IMR-90 (cell line): ENCODE data around the gene CREB5. TPM values are rescaled to one million over a fixed set of nuclear protein-coding genes. Genes with fewer than 3 reads are reported as not detected.

Experiments
- ATAC-seq: fragments of 200-7000 bp; cut with Tn5 transposase; 2 replicates; pipeline ENCODE4 v1.9.1; 2020; ENCODE audit warnings: low read depth, mild to moderate bottlenecking, moderate library complexity
- BruUV-seq: library from RNA; stranded (reverse); fragments of 400-500 nt; replicated peaks from 2 replicates; lab custom pipeline; 2021; lab: Mats Ljungman, UMichigan
- CTCF ChIA-PET: fragments of 300-600 bp; formaldehyde crosslinking; extraction: SDS; loops from one replicate; lab custom pipeline; 2021; ENCODE audit warnings: antibody characterized with exemption; lab: Yijun Ruan, JAX
- POLR2A ChIA-PET: fragments of 300-600 bp; sonication (Branson Sonifier 250); formaldehyde crosslinking; loops from one replicate; lab custom pipeline; 2022; ENCODE audit warnings: antibody characterized with exemption; ENCODE audit not compliant: unreplicated experiment; lab: Charles Lee
- DNase-seq: peaks from one replicate; pipeline ENCODE4 v3.0.0; 2013
- H2AFZ ChIP-seq: replicated peaks from 2 replicates; pipeline ENCODE3; 2013; ENCODE audit warnings: low read length, mild to moderate bottlenecking; ENCODE audit not compliant: poor library complexity
- H2AK5ac ChIP-seq: 2 replicates; pipeline ENCODE4 v1.6.1; 2013; ENCODE audit warnings: low read depth, low read length, inconsistent platforms
- H2AK9ac ChIP-seq: replicated peaks from 2 replicates; pipeline ENCODE3; 2013; ENCODE audit warnings: mild to moderate bottlenecking, low read depth, low read length, moderate library complexity; ENCODE audit not compliant: poor library complexity
- H2BK120ac ChIP-seq: 2 replicates; pipeline ENCODE4 v1.6.1; 2013; ENCODE audit warnings: low read depth, low read length, inconsistent platforms
- H2BK15ac ChIP-seq: 3 replicates; pipeline ENCODE4 v1.6.1; 2013; ENCODE audit warnings: low read depth, low read length, inconsistent platforms
- H2BK20ac ChIP-seq: 2 replicates; pipeline ENCODE4 v1.6.1; 2013; ENCODE audit warnings: low read depth, mild to moderate bottlenecking, inconsistent platforms, low read length, moderate library complexity
- H2BK5ac ChIP-seq: 2 replicates; pipeline ENCODE4 v1.6.1; 2013; ENCODE audit warnings: mild to moderate bottlenecking, low read depth, low read length, inconsistent platforms; ENCODE audit not compliant: poor library complexity, severe bottlenecking
- H3K14ac ChIP-seq: replicated peaks from 2 replicates; pipeline ENCODE4 v1.6.1; 2013; ENCODE audit warnings: low read depth, low read length, inconsistent platforms
- H3K18ac ChIP-seq: 2 replicates; pipeline ENCODE4 v1.6.1; 2013; ENCODE audit warnings: low read depth, low read length, control low read depth
- H3K23ac ChIP-seq: 2 replicates; pipeline ENCODE4 v1.6.1; 2013; ENCODE audit warnings: low read depth, low read length, inconsistent platforms
- H3K27ac ChIP-seq: 2 replicates; pipeline ENCODE4 v1.5.1; 2013; ENCODE audit warnings: mild to moderate bottlenecking, control low read depth, low read length; ENCODE audit not compliant: insufficient read depth
- H3K27me3 ChIP-seq: 2 replicates; pipeline ENCODE4 v1.6.1; 2013; ENCODE audit warnings: low read length; ENCODE audit not compliant: control insufficient read depth, insufficient read depth
- H3K36me3 ChIP-seq: 2 replicates; pipeline ENCODE4 v1.6.1; 2013; ENCODE audit warnings: low read length, mixed read lengths; ENCODE audit not compliant: control insufficient read depth, insufficient read depth
- H3K4ac ChIP-seq: 2 replicates; pipeline ENCODE4 v1.6.1; 2013; ENCODE audit warnings: low read depth, low read length, inconsistent platforms
- H3K4me1 ChIP-seq: 2 replicates; pipeline ENCODE4 v1.6.1; 2013; ENCODE audit warnings: low read length, mixed read lengths; ENCODE audit not compliant: control insufficient read depth, insufficient read depth
- H3K4me2 ChIP-seq: 2 replicates; pipeline ENCODE4 v1.6.1; 2013; ENCODE audit warnings: low read depth, mild to moderate bottlenecking, control low read depth, low read length, moderate library complexity
- H3K4me3 ChIP-seq: 2 replicates; pipeline ENCODE4 v1.5.1; 2013; ENCODE audit warnings: low read depth, mild to moderate bottlenecking, control low read depth, low read length, moderate library complexity; ENCODE audit not compliant: insufficient read depth
- H3K56ac ChIP-seq: 2 replicates; pipeline ENCODE4 v1.6.1; 2013; ENCODE audit warnings: low read length, inconsistent platforms; ENCODE audit not compliant: insufficient read depth; ENCODE audit errors: extremely low read depth
- H3K79me1 ChIP-seq, 2 experiments: 2 replicates each; pipeline ENCODE4 v1.6.1; 2013; ENCODE audit warnings: low read length in 2 of 2, inconsistent platforms in 1 of 2, low read depth in 1 of 2
- H3K9ac ChIP-seq: 2 replicates; pipeline ENCODE4 v1.6.1; 2013; ENCODE audit warnings: low read depth, low read length, control low read depth
- H3K9me1 ChIP-seq: 2 replicates; pipeline ENCODE4 v1.6.1; 2013; ENCODE audit warnings: low read length, inconsistent platforms; ENCODE audit not compliant: insufficient read depth
- H3K9me3 ChIP-seq: 2 replicates; pipeline ENCODE4 v1.6.1; 2013; ENCODE audit warnings: low read length; ENCODE audit not compliant: control insufficient read depth, insufficient read depth
- H4K20me1 ChIP-seq: 2 replicates; pipeline ENCODE4 v1.6.1; 2013; ENCODE audit warnings: low read length, inconsistent platforms; ENCODE audit not compliant: insufficient read depth
- H4K5ac ChIP-seq: 2 replicates; pipeline ENCODE4 v1.6.1; 2013; ENCODE audit warnings: mild to moderate bottlenecking, low read depth, low read length, control low read depth
- H4K8ac ChIP-seq, 2 experiments: 2 replicates each; pipeline ENCODE4 v1.6.1; 2013; ENCODE audit warnings: low read depth in 2 of 2, low read length in 2 of 2, control low read depth in 1 of 2, inconsistent platforms in 1 of 2
- H4K91ac ChIP-seq: 2 replicates; pipeline ENCODE4 v1.6.1; 2013; ENCODE audit warnings: low read depth, low read length, inconsistent platforms; ENCODE audit not compliant: insufficient read depth
- CEBPB ChIP-seq: IDR thresholded peaks from 2 replicates; pipeline ENCODE4 v1.6.1; 2012; ENCODE audit warnings: low read depth, low read length, improper control_type of control experiment
- CHD1 ChIP-seq: IDR thresholded peaks from 2 replicates; pipeline ENCODE4 v1.6.1; 2012; ENCODE audit warnings: low read depth, low read length, improper control_type of control experiment
- ELK1 ChIP-seq: fragments of 150-350 bp; IDR thresholded peaks from 2 replicates; pipeline ENCODE4 v1.6.1; 2016; ENCODE audit warnings: low read depth, mild to moderate bottlenecking, low read length, moderate library complexity, borderline replicate concordance
- RAD21 ChIP-seq: IDR thresholded peaks from 2 replicates; pipeline ENCODE4 v1.6.1; 2012; ENCODE audit warnings: low read length, improper control_type of control experiment
- SMC3 ChIP-seq: fragments of 150-350 bp; IDR thresholded peaks from 2 replicates; pipeline ENCODE4 v1.6.1; 2016; ENCODE audit warnings: low read depth, mild to moderate bottlenecking, antibody characterized with exemption, low read length, moderate library complexity
- WGBS, 2 experiments: methylation state at CpG; one replicate each; pipeline versions ENCODE4 v1.1.5 to v1.1.7; 2013; ENCODE audit warnings: missing lambda C conversion rate in 2 of 2; ENCODE audit not compliant: insufficient read length in 1 of 2; ENCODE audit errors: extremely low coverage in 2 of 2; 5-methylcytosine and 5-hydroxymethylcytosine counted together
- dilution Hi-C: fragments of 300-500 bp; cut with HindIII; formaldehyde crosslinking; loops from one replicate; pipeline ENCODE4 v1.14.3; 2018; ENCODE audit warnings: low sequenced_read_pairs; ENCODE audit not compliant: unreplicated experiment
- in situ Hi-C: fragments of 300-500 bp; cut with MboI; formaldehyde crosslinking; loops from 3 replicates; pipeline ENCODE4 v1.14.3; 2019; ENCODE audit warnings: low sequenced_read_pairs, inconsistent platforms, mixed read lengths
- intact Hi-C: fragments of 100-400 bp; cut with micrococcal nuclease; formaldehyde crosslinking; loops from 2 replicates; pipeline ENCODE4 v1.10.0; 2022
- polyA plus RNA-seq, 3 experiments: library from polyadenylated mRNA; depleted of rRNA; stranded (reverse); fragments of >200 nt; gene quantifications; 2 replicates each; pipeline ENCODE4 v1.2.3, GENCODE V29; 2012; ENCODE audit warnings: low replicate concordance in 1 of 3
- total RNA-seq: library from RNA; depleted of rRNA; stranded (reverse); fragments of >200 nt; gene quantifications from 2 replicates; pipeline ENCODE4 v1.2.3, GENCODE V29; 2012

Gene CREB5
- total and polyA plus RNA-seq, 2 of the 4 experiments (the other 2 are of a cell fraction): 7.3 to 13.1 TPM

GRCh38 chr7:28762651-28763050 is 350.3 kb downstream of the CREB5 start:
- Histone ChIP-seq H3K14ac (no peak overlapping the region), H3K9me1 (no peaks in the 10 kb centered on the region; the same call in 1 of the 2 replicates), H2AFZ (no peak overlapping the region), H3K4me2 (no peak overlapping the region), H2AK9ac (no peak overlapping the region), H3K9ac (no peak overlapping the region), H3K27ac (no peak overlapping the region), H3K27me3 (no peaks in the 10 kb centered on the region), H4K20me1 (no peaks in the 10 kb centered on the region), H4K91ac (no peak overlapping the region), H2BK15ac (no peak overlapping the region), H3K4me3 (no peak overlapping the region), H3K79me1 (no peaks in the 10 kb centered on the region), H3K36me3 (no peaks in the 10 kb centered on the region), H4K8ac (no peak overlapping the region), H3K4me1 (peaks cover 5% of the 10 kb centered on the region), H3K9me3 (no peaks in the 10 kb centered on the region), H2BK20ac (no peak overlapping the region), H3K4ac (no peak overlapping the region), H2BK5ac (no peak overlapping the region), H4K5ac (no peak overlapping the region), H3K23ac (no peak overlapping the region), H3K18ac (no peak overlapping the region), H3K56ac (no peak overlapping the region), H2AK5ac (no peak overlapping the region), H2BK120ac (no peak overlapping the region)
- ChIA-PET POLR2A (no interaction called here), CTCF (no interaction called here)
- no TSS peak for BruUV-seq
- DNase-seq (no peak), ATAC-seq (no peak)
- dilution Hi-C loops (no loop called here), in situ Hi-C loops (no loop called here), intact Hi-C loops (loop anchor here (10.0 kb wide), 1 partner anchor 468 kb away; no protein-coding TSS in a partner anchor)
- TF ChIP-seq CHD1 (no peak), CEBPB (no peak), RAD21 (no peak), SMC3 (no peak), ELK1 (no peak)
- no CpG with 5 or more reads among the region's 1 CpG for WGBS, 2 experiments
